OCI-LY1 (cell line): Measurements from ENCODE around the gene CD58.
"Not testable (repeated sequence)": the region's sequence is repeated elsewhere in the genome, so short reads cannot be mapped to it uniquely, and the experiment has no call there.

Experiments used
- CTCF ChIP-seq: fragments of 200-600 bp; sonication (generic), shearing (Covaris generic); IDR thresholded peaks from 2 replicates; pipeline ENCODE4 v1.5.1; 2017; ENCODE audit warnings: mild to moderate bottlenecking, antibody characterized with exemption, low read length, moderate library complexity, mixed read lengths
- EZH2 ChIP-seq: fragments of 200-600 bp; sonication (generic), shearing (Covaris generic); IDR thresholded peaks from 2 replicates; pipeline ENCODE4 v1.8.0; 2017; ENCODE audit warnings: borderline replicate concordance, mixed run types, mild to moderate bottlenecking, antibody characterized with exemption, low read length, moderate library complexity, mixed read lengths

- TF ChIP-seq CTCF, EZH2: not testable (repeated sequence)
Observed at GRCh38 chr1:116562465-116562864, 8.4 kb downstream of the CD58 start.
